Smooth muscle cell (in vitro differentiated cells): ENCODE data around the gene CPEB3. TPM values are rescaled to one million over a fixed set of nuclear protein-coding genes. Genes with fewer than 3 reads are reported as not detected.

Experiments used
- DNase-seq: peaks from one replicate; lab custom pipeline; 2025; ENCODE audit not compliant: unreplicated experiment; lab: John Stamatoyannopoulos, UW
- H2AFZ ChIP-seq: fragments of 200-600 bp; sonication (generic); 2 replicates; pipeline ENCODE4 v1.6.0; 2016; ENCODE audit warnings: antibody characterized with exemption, low read depth, mild to moderate bottlenecking
- H3F3A ChIP-seq: fragments of 200-600 bp; sonication (generic); 2 replicates; pipeline ENCODE4 v1.6.0; 2017; ENCODE audit warnings: antibody characterized with exemption, low read depth
- H3K27ac ChIP-seq: fragments of 200-600 bp; sonication (generic); 2 replicates; pipeline ENCODE4 v1.5.1; 2016; ENCODE audit warnings: low read depth, mild to moderate bottlenecking
- H3K27me3 ChIP-seq: fragments of 200-600 bp; sonication (generic); 2 replicates; pipeline ENCODE4 v1.6.1; 2016; ENCODE audit warnings: low read depth, mild to moderate bottlenecking
- H3K36me3 ChIP-seq: fragments of 200-600 bp; sonication (generic); 2 replicates; pipeline ENCODE4 v1.5.1; 2016; ENCODE audit warnings: low read depth
- H3K4me1 ChIP-seq: fragments of 200-600 bp; sonication (generic); 2 replicates; pipeline ENCODE4 v1.5.1; 2016; ENCODE audit warnings: low read depth
- H3K4me2 ChIP-seq: fragments of 200-600 bp; sonication (generic); 2 replicates; pipeline ENCODE4 v1.6.0; 2016; ENCODE audit warnings: mild to moderate bottlenecking
- H3K4me3 ChIP-seq: fragments of 200-600 bp; sonication (generic); 2 replicates; pipeline ENCODE4 v1.5.1; 2016; ENCODE audit warnings: mild to moderate bottlenecking
- H3K79me2 ChIP-seq: fragments of 200-600 bp; sonication (generic); 2 replicates; pipeline ENCODE4 v1.6.0; 2016; ENCODE audit warnings: low read depth, mild to moderate bottlenecking
- H3K9ac ChIP-seq: fragments of 200-600 bp; sonication (generic); 2 replicates; pipeline ENCODE4 v1.6.0; 2016; ENCODE audit warnings: low read depth
- H3K9me3 ChIP-seq: fragments of 200-600 bp; sonication (generic); replicated peaks from 2 replicates; pipeline ENCODE4 v1.5.1; 2016; ENCODE audit warnings: low read depth
- H4K20me1 ChIP-seq: fragments of 200-600 bp; sonication (generic); 2 replicates; pipeline ENCODE4 v1.6.0; 2016; ENCODE audit warnings: low read depth
- CTCF ChIP-seq: fragments of 200-600 bp; sonication (generic); IDR thresholded peaks from 2 replicates; pipeline ENCODE4 v1.5.1; 2017; ENCODE audit warnings: borderline replicate concordance, mild to moderate bottlenecking, antibody characterized with exemption; ENCODE audit not compliant: insufficient read depth, poor library complexity, severe bottlenecking
- WGBS: methylation state at CpG from one replicate; pipeline ENCODE4 v1.1.7; 2016; ENCODE audit warnings: low lambda C conversion rate; 5-methylcytosine and 5-hydroxymethylcytosine counted together
- polyA plus RNA-seq: library from polyadenylated mRNA; unstranded; fragments of >200 nt; fragmentation: Nextera tagmentation; extraction: Ambion mirVana; gene quantifications from 2 replicates; pipeline ENCODE4 v1.2.1, GENCODE V29; 2016
- total RNA-seq: library from RNA; depleted of rRNA; stranded (reverse); fragments of >200 nt; gene quantifications from 2 replicates; pipeline ENCODE4 v1.2.3, GENCODE V29; 2014

The CPEB3 gene
- total and polyA plus RNA-seq, 2 experiments from 2014 or later: 0.67 to 1.1 TPM

GRCh38 chr10:92213049-92213448 lies 77.8 kb downstream of the CPEB3 start:
- Histone ChIP-seq H3K4me1 (no peaks in the 10 kb centered on the region), H3K9ac (no peak overlapping the region), H3F3A (no peaks in the 10 kb centered on the region), H3K36me3 (no peaks in the 10 kb centered on the region), H4K20me1 (no peaks in the 10 kb centered on the region), H3K9me3 (no peaks in the 10 kb centered on the region), H3K79me2 (no peaks in the 10 kb centered on the region), H3K27ac (no peak overlapping the region), H3K4me3 (no peak overlapping the region), H3K27me3 (no peaks in the 10 kb centered on the region), H3K4me2 (no peak overlapping the region), H2AFZ (no peak overlapping the region)
- no peak for TF ChIP-seq CTCF
- no peak for DNase-seq
- WGBS: 96% methylated on average over 2 of the region's 2 CpGs

- Histone ChIP-seq H3F3A (no peaks in the 10 kb centered on the region), H3K4me1 (no peaks in the 10 kb centered on the region), H3K9ac (no peak overlapping the region), H2AFZ (no peak overlapping the region), H3K27ac (no peak overlapping the region), H3K9me3 (no peaks in the 10 kb centered on the region), H3K27me3 (no peaks in the 10 kb centered on the region), H3K79me2 (no peaks in the 10 kb centered on the region), H3K4me2 (no peak overlapping the region), H3K4me3 (no peak overlapping the region), H3K36me3 (no peaks in the 10 kb centered on the region), H4K20me1 (no peaks in the 10 kb centered on the region)
- TF ChIP-seq CTCF: no peak
- no peak for DNase-seq
- WGBS: 86% methylated on average over 3 of the region's 3 CpGs
Measured at GRCh38 chr10:92208736-92209135, 82.1 kb downstream of the CPEB3 start.

GRCh38 chr10:92208157-92208720 lies 82.6 kb downstream of the CPEB3 start:
- Histone ChIP-seq H3K4me1 (no peaks in the 10 kb centered on the region), H3K27me3 (no peaks in the 10 kb centered on the region), H3K9me3 (no peaks in the 10 kb centered on the region), H3F3A (no peaks in the 10 kb centered on the region), H4K20me1 (no peaks in the 10 kb centered on the region), H3K4me3 (no peak overlapping the region), H3K9ac (no peak overlapping the region), H3K79me2 (no peaks in the 10 kb centered on the region), H3K36me3 (no peaks in the 10 kb centered on the region), H2AFZ (no peak overlapping the region), H3K27ac (no peak overlapping the region), H3K4me2 (no peak overlapping the region)
- no peak for TF ChIP-seq CTCF
- no peak for DNase-seq

GRCh38 chr10:92207061-92207460 lies 83.8 kb downstream of the CPEB3 start:
- no peak overlapping the region for H3K4me2 ChIP-seq
- no peaks in the 10 kb centered on the region for H3K36me3 ChIP-seq
- no peak overlapping the region for H3K9ac ChIP-seq
- no peak overlapping the region for H3K27ac ChIP-seq
- H3K4me1 ChIP-seq: no peaks in the 10 kb centered on the region
- no peak for DNase-seq
- H3K27me3 ChIP-seq: no peaks in the 10 kb centered on the region
- no peaks in the 10 kb centered on the region for H4K20me1 ChIP-seq
- H3K9me3 ChIP-seq: no peaks in the 10 kb centered on the region
- H3K79me2 ChIP-seq: no peaks in the 10 kb centered on the region
- no peak overlapping the region for H2AFZ ChIP-seq
- WGBS: 91% methylated on average over 1 of the region's 1 CpG
- no peaks in the 10 kb centered on the region for H3F3A ChIP-seq
- no peak overlapping the region for H3K4me3 ChIP-seq
- no peak for TF ChIP-seq CTCF
